ENCODE data around the gene ANTXRL. TPM values are rescaled to one million over a fixed set of nuclear protein-coding genes. Genes with fewer than 3 reads are reported as not detected.
"Not testable (repeated sequence)": the region's sequence is repeated elsewhere in the genome, so short reads cannot be mapped to it uniquely, and the experiment has no call there.

Gene ANTXRL
- total and polyA plus RNA-seq, 2 experiments from 2014 or later: not detected

GRCh38 chr10:46327685-46328084, 40.9 kb downstream of the ANTXRL start:
- Histone ChIP-seq H3K36me3 (no peaks in the 10 kb centered on the region), H3K27me3 (peaks cover 3% of the 10 kb centered on the region), H3K4me3 (no peak overlapping the region), H3K9me3 (ENCODE audit: low read depth) (no peaks in the 10 kb centered on the region), H3K4me1 (ENCODE audit: low read depth) (no peaks in the 10 kb centered on the region), H3K27ac (no peak overlapping the region)
- DNase-seq (ENCODE audit: low read depth in 1 of 2, low spot score in 1 of 2): no peak
- TF ChIP-seq CTCF (IDR thresholded peaks at IDR 0.05; ENCODE audit: low read depth, low read length): no peak

- H3K27ac ChIP-seq: no peak overlapping the region
- H3K36me3 ChIP-seq: no peaks in the 10 kb centered on the region
- H3K4me1 ChIP-seq (ENCODE audit: low read depth): no peaks in the 10 kb centered on the region
- H3K9me3 ChIP-seq (ENCODE audit: low read depth): no peaks in the 10 kb centered on the region
- DNase-seq (ENCODE audit: low read depth in 1 of 2, low spot score in 1 of 2): no peak
- peaks cover 3% of the 10 kb centered on the region for H3K27me3 ChIP-seq
- TF ChIP-seq CTCF (IDR thresholded peaks at IDR 0.05; ENCODE audit: low read depth, low read length): no peak
- no peak overlapping the region for H3K4me3 ChIP-seq
These were observed 42.3 kb downstream of the ANTXRL start for GRCh38 chr10:46328853-46329689.

GRCh38 chr10:46329690-46330016, 42.9 kb downstream of the ANTXRL start:
- DNase-seq (ENCODE audit: low read depth in 1 of 2, low spot score in 1 of 2): no peak
- H3K4me1 ChIP-seq (ENCODE audit: low read depth): no peaks in the 10 kb centered on the region
- no peak for TF ChIP-seq CTCF (IDR thresholded peaks at IDR 0.05; ENCODE audit: low read depth, low read length)

GRCh38 chr10:46330894-46331293, 44.1 kb downstream of the ANTXRL start:
- no peak overlapping the region for H3K27ac ChIP-seq
- DNase-seq (ENCODE audit: low read depth in 1 of 2, low spot score in 1 of 2): no peak
- no peaks in the 10 kb centered on the region for H3K4me1 ChIP-seq (ENCODE audit: low read depth)
- no peak for TF ChIP-seq CTCF (IDR thresholded peaks at IDR 0.05; ENCODE audit: low read depth, low read length)
- no peaks in the 10 kb centered on the region for H3K9me3 ChIP-seq (ENCODE audit: low read depth)
- peaks cover 3% of the 10 kb centered on the region for H3K27me3 ChIP-seq
- no peak overlapping the region for H3K4me3 ChIP-seq
- H3K36me3 ChIP-seq: no peaks in the 10 kb centered on the region

More at GRCh38 chr10:46329690-46330016, 42.9 kb downstream of the ANTXRL start:
- Histone ChIP-seq H3K27me3 (peaks cover 3% of the 10 kb centered on the region), H3K9me3 (ENCODE audit: low read depth) (no peaks in the 10 kb centered on the region), H3K4me3 (no peak overlapping the region), H3K36me3 (no peaks in the 10 kb centered on the region), H3K27ac (no peak overlapping the region)

- DNase-seq (ENCODE audit: low read depth in 1 of 2, low spot score in 1 of 2): peak in 1 of 2 donors; percentile 2
- H3K27ac ChIP-seq; H3K4me3 ChIP-seq; H3K27me3 ChIP-seq; H3K4me1 ChIP-seq (ENCODE audit: low read depth); H3K9me3 ChIP-seq (ENCODE audit: low read depth); H3K36me3 ChIP-seq: not testable (repeated sequence)
These were observed 78.7 kb downstream of the ANTXRL start for GRCh38 chr10:46365484-46365883.

- H3K9me3 ChIP-seq (ENCODE audit: low read depth); H3K4me1 ChIP-seq (ENCODE audit: low read depth); DNase-seq (ENCODE audit: low read depth in 1 of 2, low spot score in 1 of 2); H3K27ac ChIP-seq; H3K36me3 ChIP-seq; H3K4me3 ChIP-seq; H3K27me3 ChIP-seq: not testable (repeated sequence)
These were observed 80.4 kb downstream of the ANTXRL start for GRCh38 chr10:46367209-46367608.

GRCh38 chr10:46367666-46368240, 81.0 kb downstream of the ANTXRL start:
- H3K36me3 ChIP-seq; H3K27me3 ChIP-seq; H3K27ac ChIP-seq; H3K4me3 ChIP-seq; DNase-seq (ENCODE audit: low read depth in 1 of 2, low spot score in 1 of 2); H3K4me1 ChIP-seq (ENCODE audit: low read depth); H3K9me3 ChIP-seq (ENCODE audit: low read depth): not testable (repeated sequence)

GRCh38 chr10:46368956-46369355, 82.2 kb downstream of the ANTXRL start:
- H3K27ac ChIP-seq; H3K9me3 ChIP-seq (ENCODE audit: low read depth); H3K36me3 ChIP-seq; H3K4me3 ChIP-seq; DNase-seq (ENCODE audit: low read depth in 1 of 2, low spot score in 1 of 2); H3K27me3 ChIP-seq; H3K4me1 ChIP-seq (ENCODE audit: low read depth): not testable (repeated sequence)

GRCh38 chr10:46374410-46374809, 87.6 kb downstream of the ANTXRL start:
- not testable (repeated sequence) for H3K27ac ChIP-seq; DNase-seq (ENCODE audit: low read depth in 1 of 2, low spot score in 1 of 2); H3K9me3 ChIP-seq (ENCODE audit: low read depth); H3K27me3 ChIP-seq; H3K4me1 ChIP-seq (ENCODE audit: low read depth); H3K4me3 ChIP-seq; H3K36me3 ChIP-seq

GRCh38 chr10:46375406-46375805, 88.6 kb downstream of the ANTXRL start, which contains the start of gene ANXA8L1:
Gene ANXA8L1, plus strand, starts transcription at chr10:46375776. Its CDS starts 76 bp downstream, at chr10:46375852.
- DNase-seq (ENCODE audit: low read depth in 1 of 2, low spot score in 1 of 2); H3K27ac ChIP-seq; H3K9me3 ChIP-seq (ENCODE audit: low read depth); H3K4me3 ChIP-seq; H3K36me3 ChIP-seq; H3K27me3 ChIP-seq; H3K4me1 ChIP-seq (ENCODE audit: low read depth): not testable (repeated sequence)
